ENCODE results near the gene MAP7D3. TPM values are rescaled to one million over a fixed set of nuclear protein-coding genes. Genes with fewer than 3 reads are reported as not detected.

MAP7D3 gene
- total RNA-seq = 6.8 and 11.0 TPM in 2 replicates

GRCh38 chrX:136251041-136251991, at the start of gene MAP7D3:
TSS of gene MAP7D3 (minus strand) at chrX:136251400. CDS start at chrX:136251358, 42 bp downstream.

GRCh38 chrX:136300721-136301120, 49.5 kb upstream of the MAP7D3 start, which contains the start of gene ADGRG4:
TSS of gene ADGRG4 (plus strand) at chrX:136300963. CDS start at chrX:136308778, 7,815 bp downstream.

Other genes starting within 250 kb of the MAP7D3 start
- gene FHL1, start 103.9 kb downstream of the MAP7D3 start, total RNA-seq = 9.9 and 103 TPM in 2 replicates
- gene ADGRG4, start 49.6 kb upstream of the MAP7D3 start, total RNA-seq = not detected in 2 replicates
- gene BRS3, start 236.5 kb upstream of the MAP7D3 start, total RNA-seq = not detected in 2 replicates
- gene HTATSF1, start 246.2 kb upstream of the MAP7D3 start, total RNA-seq = 48.9 and 53.0 TPM in 2 replicates